DND-41 (cell line): ENCODE data around the gene PDE6G.

ENCODE experiments used
- CTCF ChIP-seq: IDR thresholded peaks from 2 replicates; pipeline ENCODE4 v1.5.1; 2012; ENCODE audit warnings: borderline replicate concordance, low read length, moderate library complexity, mild to moderate bottlenecking; ENCODE audit not compliant: poor library complexity, severe bottlenecking; ENCODE audit errors: extremely low read depth
- EZH2 ChIP-seq: IDR thresholded peaks from 3 replicates; pipeline ENCODE4 v1.6.1; 2012; ENCODE audit warnings: borderline replicate concordance, low read depth, mild to moderate bottlenecking, moderate library complexity, low read length, inconsistent platforms; ENCODE audit not compliant: severe bottlenecking

DNA sequence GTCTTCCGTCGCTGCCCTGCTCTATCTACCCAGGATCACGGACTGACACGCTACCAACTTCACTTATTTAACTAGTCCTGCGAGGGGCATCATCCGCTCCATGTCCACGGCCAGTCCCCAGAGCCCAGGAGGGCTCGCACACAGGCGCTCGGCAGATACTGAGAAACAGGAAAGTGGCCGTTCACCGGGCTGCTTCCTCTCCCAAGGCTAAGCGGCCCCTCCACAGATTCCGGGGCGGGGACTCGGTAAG, 9.7 kb upstream of the PDE6G start:
- TF ChIP-seq EZH2 (no peak), CTCF (no peak)
